Natural killer cell (primary cell): ENCODE measurements around the gene MAP2K7. TPM values are rescaled to one million over a fixed set of nuclear protein-coding genes. Genes with fewer than 3 reads are reported as not detected.

ENCODE experiments used
- ATAC-seq, 3 donors: fragments of 150-1000 bp in 2 of 3; fragments of 200-7000 bp in 1 of 3; cut with Tn5 transposase; 1 replicate in 1 of 3; 2 replicates in 2 of 3; pipeline ENCODE4 v1.10.0; 2021; ENCODE audit warnings: mild to moderate bottlenecking in 2 of 3, moderate library complexity in 2 of 3
- DNase-seq, 2 donors: peaks; one replicate each; pipeline versions ENCODE4 v3.0.0 to v3.0.0-alpha.2; 2013 to 2021; ENCODE audit warnings: mixed read lengths in 1 of 2
- H3K27ac ChIP-seq: one replicate; pipeline ENCODE4 v1.5.1; 2013; ENCODE audit warnings: mild to moderate bottlenecking, low read length
- H3K27me3 ChIP-seq: one replicate; pipeline ENCODE4 v1.6.1; 2013; ENCODE audit warnings: low read length; ENCODE audit not compliant: control insufficient read depth, insufficient read depth
- H3K36me3 ChIP-seq: one replicate; pipeline ENCODE4 v1.6.1; 2013; ENCODE audit warnings: low read length; ENCODE audit not compliant: control insufficient read depth, insufficient read depth
- H3K4me1 ChIP-seq: one replicate; pipeline ENCODE4 v1.6.1; 2013; ENCODE audit warnings: low read length; ENCODE audit not compliant: control insufficient read depth, insufficient read depth
- H3K4me3 ChIP-seq: one replicate; pipeline ENCODE4 v1.5.1; 2013; ENCODE audit warnings: low read length
- H3K9me3 ChIP-seq: one replicate; pipeline ENCODE4 v1.6.1; 2013; ENCODE audit warnings: low read length; ENCODE audit not compliant: control insufficient read depth, insufficient read depth
- H3K27ac Mint-ChIP-seq, 2 donors: one replicate each; pipeline ENCODE4 v1.8.0; 2022; ENCODE audit warnings: mild to moderate bottlenecking in 2 of 2, mixed read lengths in 2 of 2, moderate library complexity in 1 of 2
- H3K27me3 Mint-ChIP-seq, 2 donors: one replicate each; pipeline ENCODE4 v1.8.0; 2022; ENCODE audit warnings: low read depth in 2 of 2, mixed read lengths in 2 of 2
- H3K36me3 Mint-ChIP-seq: one replicate; pipeline ENCODE4 v1.8.0; 2022; ENCODE audit warnings: mixed read lengths
- H3K4me1 Mint-ChIP-seq, 2 donors: one replicate each; pipeline ENCODE4 v1.8.0; 2022; ENCODE audit warnings: mixed read lengths in 2 of 2
- H3K4me3 Mint-ChIP-seq: one replicate; pipeline ENCODE4 v1.8.0; 2022; ENCODE audit warnings: mild to moderate bottlenecking, moderate library complexity, mixed read lengths
- H3K9me3 Mint-ChIP-seq, 2 donors: one replicate each; pipeline ENCODE4 v1.8.0; 2022; ENCODE audit warnings: mixed read lengths in 2 of 2
- CTCF ChIP-seq: fragments of 200-600 bp; IDR thresholded peaks from one replicate; pipeline ENCODE4 v1.8.0; 2022; ENCODE audit warnings: antibody characterized with exemption
- WGBS: methylation state at CpG from one replicate; pipeline ENCODE4 v1.1.7; 2013; ENCODE audit warnings: missing lambda C conversion rate; ENCODE audit not compliant: insufficient coverage; 5-methylcytosine and 5-hydroxymethylcytosine counted together
- intact Hi-C: fragments of 100-400 bp; cut with micrococcal nuclease; formaldehyde crosslinking; loops from one replicate; pipeline ENCODE4 v1.14.2; 2022
- total RNA-seq, 4 donors: library from RNA; stranded (reverse); fragments of 120-200 nt in 1 of 4; gene quantifications; one replicate each; pipeline versions ENCODE4 v1.2.3 to v1.2.4, GENCODE V29; 2013 to 2022

Gene MAP2K7
- total RNA-seq, 3 donors from 2014 or later (not counting 1 experiment from before 2014, with no cell fraction given): 131 to 218 (median 159) TPM

DNA sequence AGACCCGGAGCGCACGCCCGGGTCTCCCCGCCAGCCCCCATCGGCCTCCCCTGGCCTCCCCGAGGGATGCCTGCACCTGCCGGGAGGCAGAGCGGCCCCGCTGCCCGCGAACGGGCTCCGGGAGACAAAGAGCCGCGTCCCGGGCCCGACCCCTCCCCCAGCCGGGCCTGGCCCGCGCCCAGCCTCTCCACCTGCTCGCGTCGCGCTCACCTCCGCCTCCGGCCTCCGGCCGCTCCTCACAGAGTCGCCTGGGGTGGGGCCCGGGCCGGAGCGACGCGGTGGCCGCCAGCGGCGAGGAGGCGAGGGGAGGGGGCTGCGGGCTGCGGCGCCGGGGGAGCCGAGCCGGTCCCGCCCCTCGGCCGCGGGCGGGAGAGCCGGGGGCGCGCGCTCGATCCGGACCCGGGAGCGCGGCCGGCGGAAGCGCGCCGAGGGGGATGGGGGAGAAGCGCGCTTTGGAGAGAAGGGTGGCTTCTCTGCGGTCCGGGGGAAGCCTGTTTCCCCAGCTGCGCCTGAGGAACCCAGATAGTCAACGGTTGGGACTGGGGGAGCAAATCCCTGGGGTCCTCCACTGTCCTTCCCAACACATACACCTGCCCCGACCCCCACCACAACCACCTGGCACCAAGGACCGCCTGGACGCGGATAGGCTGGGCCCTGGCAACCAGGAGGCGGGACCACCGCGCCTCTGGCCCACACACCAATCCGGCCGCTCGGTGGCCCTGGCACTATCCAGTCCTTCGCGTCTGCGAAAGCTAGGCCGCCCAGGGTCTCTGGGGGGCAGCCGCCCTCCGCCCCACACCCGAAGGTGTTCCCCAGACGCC is 29.4 kb upstream of the MAP2K7 start, which contains the start of gene PRR36:
Gene PRR36 (minus strand): TSS at position 315 of the 821 bp plus-strand sequence. CDS start 701 bp downstream, outside the sequence.
- TF ChIP-seq CTCF: no peak
- intact Hi-C loops: no loop called here
- Mint-ChIP-seq H3K27ac (no peak within 1 kb of the TSS), H3K27me3 (peaks cover 0 to 30% of the 10 kb centered on the region in 2 donors), H3K4me3 (peak within 1 kb of the TSS; percentile 83), H3K4me1 (peaks cover 12 to 28% of the 10 kb centered on the region in 2 donors), H3K36me3 (no peaks in the 10 kb centered on the region), H3K9me3 (no peaks in the 10 kb centered on the region)
- no peaks in the 10 kb centered on the region for H3K9me3 ChIP-seq
- ATAC-seq (no peak), DNase-seq (peak in 1 of 2 donors; percentile 37)
- no peaks in the 10 kb centered on the region for H3K36me3 ChIP-seq
- no peak within 1 kb of the TSS for H3K27ac ChIP-seq
- H3K4me3 ChIP-seq: no peak within 1 kb of the TSS
- H3K27me3 ChIP-seq: peaks cover 22% of the 10 kb centered on the region
- WGBS: 2% methylated on average over 88 of the region's 88 CpGs
- peaks cover 45% of the 10 kb centered on the region for H3K4me1 ChIP-seq

DNA sequence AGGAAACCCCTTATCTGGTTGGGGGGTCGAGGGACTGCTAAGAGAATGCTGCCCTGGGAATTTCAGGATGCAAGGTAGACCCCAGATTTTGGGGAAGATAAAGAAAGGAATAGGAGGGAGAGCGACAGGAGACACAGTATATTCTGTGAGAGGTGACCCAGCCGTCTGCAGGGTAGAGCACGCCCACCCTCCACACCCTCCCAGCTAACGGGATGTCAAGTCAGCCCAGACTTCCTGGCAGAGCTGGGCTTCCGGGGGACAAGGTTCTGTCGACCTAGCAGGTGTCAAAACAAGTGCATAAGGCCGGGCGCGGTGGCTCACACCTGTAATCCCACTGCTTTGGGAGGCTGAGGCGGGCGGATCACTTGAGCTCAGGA is 28.8 kb upstream of the MAP2K7 start:
- no peak for TF ChIP-seq CTCF
- intact Hi-C loops: no loop called here
- H3K27me3 Mint-ChIP-seq: peaks cover 0 to 30% of the 10 kb centered on the region in 2 donors
- H3K9me3 Mint-ChIP-seq: no peaks in the 10 kb centered on the region
- H3K27ac ChIP-seq: no peak overlapping the region
- no peak for ATAC-seq
- peaks cover 40% of the 10 kb centered on the region for H3K4me1 ChIP-seq
- peaks cover 12 to 25% of the 10 kb centered on the region in 2 donors for H3K4me1 Mint-ChIP-seq
- no peak overlapping the region for H3K4me3 ChIP-seq
- no peaks in the 10 kb centered on the region for H3K36me3 Mint-ChIP-seq
- H3K36me3 ChIP-seq: no peaks in the 10 kb centered on the region
- H3K4me3 Mint-ChIP-seq: peak overlapping the region; percentile 77
- no peak for DNase-seq
- peaks cover 22% of the 10 kb centered on the region for H3K27me3 ChIP-seq
- H3K9me3 ChIP-seq: no peaks in the 10 kb centered on the region
- H3K27ac Mint-ChIP-seq: no peak overlapping the region
- 17% methylated on average over 12 of the region's 12 CpGs for WGBS

- no peaks in the 10 kb centered on the region for H3K36me3 Mint-ChIP-seq
- Histone ChIP-seq H3K4me3 (no peak overlapping the region), H3K27me3 (peaks cover 18% of the 10 kb centered on the region), H3K4me1 (peaks cover 16% of the 10 kb centered on the region), H3K36me3 (no peaks in the 10 kb centered on the region), H3K27ac (no peak overlapping the region), H3K9me3 (no peaks in the 10 kb centered on the region)
- WGBS: 94% methylated on average over 6 of the region's 6 CpGs
- TF ChIP-seq CTCF: no peak
- H3K27me3 Mint-ChIP-seq: peaks cover 0 to 16% of the 10 kb centered on the region in 2 donors
- peaks cover 0 to 4% of the 10 kb centered on the region in 2 donors for H3K4me1 Mint-ChIP-seq
- no peak overlapping the region for H3K27ac Mint-ChIP-seq
- intact Hi-C loops: no loop called here
- H3K4me3 Mint-ChIP-seq: no peak overlapping the region
- no peak for ATAC-seq
- no peaks in the 10 kb centered on the region for H3K9me3 Mint-ChIP-seq
- DNase-seq: no peak
These were observed 26.3 kb upstream of the MAP2K7 start for GRCh38 chr19:7877249-7877836.
